Stimulated activated CD8-positive, alpha-beta memory T cell treated with anti-CD3 and anti-CD28 coated beads, Interleukin-15, amount 100 ng/mL, for 4 hours (primary cell): ENCODE results near the gene SLC22A3.

ENCODE experiments used
- DNase-seq, 2 donors: peaks; one replicate each; pipeline ENCODE4 v3.0.0-alpha.2; 2020; ENCODE audit warnings: low read depth in 2 of 2

Gene SLC22A3

DNA sequence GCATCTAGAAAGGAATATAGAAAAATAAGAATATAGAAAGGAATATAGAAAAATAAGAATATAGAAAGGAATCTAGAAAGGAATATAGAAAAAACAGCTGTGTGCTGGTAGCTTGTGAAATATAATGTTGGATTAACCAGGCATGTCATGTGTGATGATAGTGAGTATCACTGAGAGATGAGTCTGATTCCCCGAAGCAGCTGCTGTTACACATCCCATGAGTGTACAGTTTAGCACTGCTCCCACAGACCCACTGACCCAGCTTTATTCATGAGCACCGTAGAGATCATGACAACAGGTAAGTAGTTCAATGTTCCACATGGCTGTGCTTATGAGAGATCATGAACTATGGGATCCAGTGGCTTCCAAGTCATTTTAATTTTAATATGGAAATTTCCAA, 64.8 kb downstream of the SLC22A3 start:
- DNase-seq, result no peak

GRCh38 chr6:160417146-160417545, 69.0 kb downstream of the SLC22A3 start:
- DNase-seq, result no peak

GRCh38 chr6:160417550-160417949, 69.4 kb downstream of the SLC22A3 start:
- DNase-seq, result no peak

GRCh38 chr6:160418370-160418769, 70.2 kb downstream of the SLC22A3 start:
- DNase-seq, result no peak

DNA sequence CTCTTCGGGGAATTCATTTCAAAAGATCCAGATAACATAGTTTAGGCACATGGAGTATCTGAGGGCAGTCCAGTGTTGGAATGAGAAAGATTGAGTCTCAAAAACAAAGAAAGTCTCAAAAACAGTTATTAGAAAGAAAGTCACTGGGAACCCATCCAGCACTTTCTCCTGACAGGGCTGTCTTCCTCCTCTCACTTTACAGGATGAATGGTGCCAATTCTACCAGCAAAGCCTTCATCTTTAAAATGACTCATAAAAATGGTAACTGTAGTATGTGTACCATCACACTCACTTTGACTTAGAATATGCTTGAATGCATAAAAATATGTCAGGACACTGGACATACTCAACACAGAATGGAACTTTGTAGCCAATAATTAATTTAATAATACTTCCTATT, 71.3 kb downstream of the SLC22A3 start:
- no peak for DNase-seq

- no peak for DNase-seq
Observed at GRCh38 chr6:160420253-160420968, 72.2 kb downstream of the SLC22A3 start.

GRCh38 chr6:160420969-160421556, 72.9 kb downstream of the SLC22A3 start:
- DNase-seq, result no peak

DNA sequence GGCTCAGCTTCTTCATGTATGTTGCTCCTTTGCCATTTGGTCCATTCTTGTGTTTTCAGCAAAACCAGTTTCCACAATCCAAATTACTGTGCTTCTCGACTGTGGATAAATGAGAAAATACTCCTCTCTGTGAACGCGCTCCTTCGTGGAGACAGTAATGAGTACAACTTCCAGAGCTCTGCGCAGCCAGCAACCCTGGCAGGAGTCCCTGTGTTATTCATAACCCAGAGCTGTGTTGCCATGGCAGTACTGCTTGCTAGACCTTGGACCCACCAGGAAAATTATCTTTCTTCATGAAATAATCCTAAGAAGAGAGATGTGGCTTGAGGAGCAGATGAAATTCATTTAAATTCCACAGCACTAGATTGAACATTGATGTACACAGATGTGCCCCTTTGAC, 73.7 kb downstream of the SLC22A3 start:
- no peak for DNase-seq

- no peak for DNase-seq
Observed at GRCh38 chr6:160424256-160424655, 76.1 kb downstream of the SLC22A3 start.

- no peak for DNase-seq
Observed at GRCh38 chr6:160426136-160426535, 78.0 kb downstream of the SLC22A3 start.

DNA sequence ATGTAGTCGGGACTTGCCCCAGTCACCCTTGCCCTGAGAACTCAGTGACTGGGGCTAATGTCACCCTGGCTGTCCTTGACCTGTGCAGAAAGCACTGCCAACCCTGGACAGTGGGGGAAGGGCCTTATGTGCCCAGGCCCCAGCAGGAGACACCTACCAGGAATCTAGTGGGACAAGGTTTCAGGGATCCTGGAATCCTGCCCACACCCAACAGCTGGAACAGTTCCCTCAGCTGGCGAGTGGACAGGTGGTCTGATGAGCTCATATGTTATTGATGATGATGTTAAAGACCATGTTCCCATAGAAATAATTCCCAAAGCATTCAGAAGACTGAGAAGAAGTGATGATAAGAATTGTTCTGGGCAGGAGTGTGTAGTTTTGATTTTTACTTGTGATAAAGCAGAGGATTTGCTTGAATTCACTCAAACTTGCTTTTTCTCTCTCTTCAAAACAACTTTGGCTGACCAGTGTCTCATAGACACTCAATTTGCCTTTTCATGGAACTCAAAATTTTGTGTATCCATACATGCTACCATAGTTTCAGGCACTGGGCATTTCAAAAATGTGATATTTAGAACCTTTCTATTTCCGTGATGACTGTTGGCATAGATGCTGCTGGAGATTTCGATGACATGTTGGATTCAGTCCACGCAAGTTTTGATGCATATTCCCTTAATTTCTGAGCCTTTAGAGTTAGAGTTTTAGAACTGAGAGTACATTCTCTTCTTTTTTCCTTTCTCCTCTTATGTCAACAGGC, 79.3 kb downstream of the SLC22A3 start:
- no peak for DNase-seq

DNA sequence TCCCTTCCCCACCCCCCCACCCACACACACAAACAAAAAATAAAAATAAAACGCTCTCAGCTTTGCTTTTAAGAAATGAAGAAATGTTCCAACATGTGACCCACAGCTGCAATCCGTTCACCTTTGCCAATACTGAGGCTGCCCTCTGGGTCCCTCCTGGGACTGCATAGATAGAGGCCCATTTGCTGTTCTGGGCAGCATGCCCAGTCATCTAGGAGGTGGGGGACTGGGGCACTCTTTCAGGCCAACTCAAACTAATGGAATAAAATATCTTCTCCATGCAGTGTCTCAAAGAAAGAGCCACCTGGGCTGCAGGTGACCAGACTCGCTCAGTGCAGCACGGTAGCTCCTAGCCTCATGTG, 79.9 kb downstream of the SLC22A3 start:
- DNase-seq, result no peak

- DNase-seq, result no peak
Observed at GRCh38 chr6:160428818-160429619, 80.8 kb downstream of the SLC22A3 start.

- no peak for DNase-seq
Observed at GRCh38 chr6:160429620-160429895, 81.4 kb downstream of the SLC22A3 start.

- DNase-seq, result no peak
Observed at GRCh38 chr6:160430203-160430602, 82.0 kb downstream of the SLC22A3 start.

DNA sequence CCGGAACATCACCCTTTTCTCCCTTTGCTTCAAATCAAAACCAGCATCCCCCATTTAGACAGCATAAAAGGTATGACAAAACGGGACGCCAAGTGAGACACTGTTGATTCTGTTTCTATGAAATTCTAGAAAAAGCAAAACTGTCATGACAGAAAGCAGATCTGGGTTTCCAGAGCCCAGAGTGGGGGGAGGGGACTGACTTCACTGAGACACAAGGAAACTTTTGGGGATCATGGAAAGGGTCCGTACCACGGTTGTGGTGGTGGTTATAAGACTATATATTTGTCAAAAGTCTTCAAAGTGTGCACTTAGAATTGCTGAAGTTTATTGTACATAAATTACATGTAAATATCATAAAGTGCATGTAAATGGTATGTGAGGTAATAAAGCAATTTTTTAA, 82.6 kb downstream of the SLC22A3 start:
- DNase-seq, result no peak

- no peak for DNase-seq
Observed at GRCh38 chr6:160431226-160431625, 83.0 kb downstream of the SLC22A3 start.

DNA sequence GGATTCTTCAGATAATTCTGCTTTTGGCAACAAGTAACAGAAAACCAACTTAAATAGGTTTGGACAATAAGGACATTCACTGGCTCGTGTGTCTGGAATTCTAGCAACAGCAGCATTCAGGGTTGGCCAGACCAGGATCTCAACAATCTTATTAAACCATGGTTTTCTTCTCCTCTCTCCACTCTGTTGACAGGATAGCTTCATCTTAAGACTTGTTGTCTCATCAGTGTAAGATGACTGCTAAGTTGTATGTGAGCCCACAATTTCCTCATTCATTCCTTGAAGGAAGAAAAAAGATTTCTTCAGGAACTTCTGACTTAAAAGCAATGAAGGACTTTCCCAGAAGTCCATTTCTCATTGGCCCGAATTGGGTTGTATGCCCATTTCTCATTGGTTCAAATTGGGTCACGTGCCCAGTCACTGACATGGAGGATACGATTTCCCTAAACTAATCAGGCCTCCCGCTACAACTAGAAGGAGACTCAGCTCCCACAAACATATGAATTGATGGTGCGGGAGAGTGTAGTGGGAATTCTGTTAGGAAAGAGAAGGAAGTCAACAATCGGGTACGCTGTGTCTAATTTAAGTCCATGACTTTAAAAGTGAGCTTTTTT, 83.7 kb downstream of the SLC22A3 start:
- no peak for DNase-seq

DNA sequence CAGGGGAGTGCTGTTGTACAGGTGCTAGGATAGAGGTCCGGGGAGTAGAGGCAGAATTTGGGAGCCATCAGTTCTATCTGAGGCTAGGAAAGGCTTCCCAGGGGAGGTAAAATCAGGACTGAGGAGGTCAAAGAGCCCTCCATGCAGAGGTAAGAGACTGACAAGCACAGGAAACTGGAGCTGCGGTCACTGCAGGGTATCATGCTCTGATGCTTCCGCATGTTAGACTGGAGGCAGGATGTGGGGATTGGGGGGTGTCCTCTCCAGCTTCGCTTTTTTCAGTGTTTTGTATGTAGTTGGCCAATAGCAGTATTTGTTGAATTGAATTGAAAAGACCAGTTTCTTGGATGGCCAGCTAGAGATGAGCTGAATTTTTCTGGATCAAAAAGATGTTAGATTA, 87.8 kb downstream of the SLC22A3 start:
- no peak for DNase-seq

GRCh38 chr6:160437154-160437553, 89.0 kb downstream of the SLC22A3 start:
- DNase-seq, result no peak

- DNase-seq, result no peak
Observed at GRCh38 chr6:160437775-160438174, 89.6 kb downstream of the SLC22A3 start.

GRCh38 chr6:160438481-160438880, 90.3 kb downstream of the SLC22A3 start:
- DNase-seq, result no peak
